Body of pancreas (tissue), 4 donors: ENCODE measurements around the gene LCE3D. TPM values are rescaled to one million over a fixed set of nuclear protein-coding genes. Genes with fewer than 3 reads are reported as not detected.

Source experiments
- ATAC-seq: fragments of 150-250 bp; one replicate; pipeline ENCODE4 v1.9.1; 2016
- DNase-seq, 4 donors: peaks; one replicate each; pipeline ENCODE4 v3.0.0-alpha.2; 2019
- H3K27ac ChIP-seq, 4 donors: fragments of 200-600 bp; sonication (generic); 1 replicate in 3 of 4; 2 replicates in 1 of 4; pipeline versions ENCODE4 v1.5.1 to v1.6.1; 2016 to 2019; ENCODE audit warnings: mild to moderate bottlenecking in 1 of 4, mixed read lengths in 1 of 4, moderate library complexity in 1 of 4
- H3K27me3 ChIP-seq, 2 donors: fragments of 200-600 bp; sonication (generic); one replicate each; pipeline ENCODE4 v1.6.0; 2016; ENCODE audit warnings: mild to moderate bottlenecking in 1 of 2
- H3K36me3 ChIP-seq, 2 donors: fragments of 200-600 bp; sonication (generic); replicated peaks in 1 of 2; 2 replicates each; pipeline ENCODE4 v1.5.1; 2016; ENCODE audit warnings: low read depth in 2 of 2; ENCODE audit not compliant: insufficient read depth in 1 of 2
- H3K4me1 ChIP-seq: fragments of 200-600 bp; sonication (generic); one replicate; pipeline ENCODE4 v1.6.0; 2016
- H3K4me3 ChIP-seq, 2 donors: fragments of 200-600 bp; sonication (generic); 1 replicate in 1 of 2; 2 replicates in 1 of 2; pipeline ENCODE4 v1.5.1; 2016 to 2019
- H3K9me3 ChIP-seq, 3 donors: fragments of 200-600 bp; sonication (generic); 1 replicate in 2 of 3; 2 replicates in 1 of 3; pipeline ENCODE4 v1.5.1; 2016
- POLR2A ChIP-seq, 3 donors: fragments of 450-650 bp; IDR thresholded peaks; one replicate each; pipeline ENCODE4 v1.6.1; 2016; ENCODE audit warnings: antibody characterized with exemption in 3 of 3, mild to moderate bottlenecking in 2 of 3
- WGBS, 2 donors: methylation state at CpG; one replicate each; pipeline ENCODE4 v1.1.5; 2017; 5-methylcytosine and 5-hydroxymethylcytosine counted together
- intact Hi-C: fragments of 100-400 bp; cut with DNase I; formaldehyde crosslinking; loops from one replicate; pipeline ENCODE4 v1.15.1; 2023
- total RNA-seq, 2 donors: library from RNA; depleted of rRNA; stranded (reverse); fragments of >200 nt; gene quantifications; one replicate each; pipeline ENCODE4 v1.1.0, GENCODE V29; 2016
- TF ChIP-seq, protein P1 (sequence below), 7 experiments: fragments of 450-650 bp in 4 of 7; fragments of 200-600 bp in 3 of 7; sonication (generic) in 3 of 7; IDR thresholded peaks; one replicate each; pipeline ENCODE4 v1.5.1; 2016 to 2019; ENCODE audit warnings: antibody characterized with exemption in 7 of 7

LCE3D gene
- total RNA-seq, 2 donors from 2014 or later: not detected

DNA sequence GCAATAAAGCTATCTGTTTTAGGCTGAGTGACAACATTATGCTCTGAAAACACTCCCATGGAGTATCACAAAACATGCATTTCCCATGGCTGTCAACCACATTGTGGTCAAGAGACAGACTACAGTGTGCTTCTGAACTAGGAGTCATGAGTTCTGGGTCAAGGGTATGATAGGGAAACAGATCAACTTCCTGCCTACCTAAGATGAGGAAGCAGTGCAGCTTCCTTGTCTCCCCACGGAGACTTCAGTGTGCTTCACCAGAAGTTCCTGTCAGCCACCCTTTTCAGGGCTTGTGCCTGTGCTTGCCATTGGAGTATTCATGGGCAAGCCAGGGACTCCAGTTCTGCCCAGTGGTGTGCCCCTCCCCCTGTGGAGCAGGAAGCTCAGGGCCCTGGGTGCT, 33.6 kb downstream of the LCE3D start:
- ATAC-seq (no peak), DNase-seq (no peak)
- TF ChIP-seq, protein P1, sequence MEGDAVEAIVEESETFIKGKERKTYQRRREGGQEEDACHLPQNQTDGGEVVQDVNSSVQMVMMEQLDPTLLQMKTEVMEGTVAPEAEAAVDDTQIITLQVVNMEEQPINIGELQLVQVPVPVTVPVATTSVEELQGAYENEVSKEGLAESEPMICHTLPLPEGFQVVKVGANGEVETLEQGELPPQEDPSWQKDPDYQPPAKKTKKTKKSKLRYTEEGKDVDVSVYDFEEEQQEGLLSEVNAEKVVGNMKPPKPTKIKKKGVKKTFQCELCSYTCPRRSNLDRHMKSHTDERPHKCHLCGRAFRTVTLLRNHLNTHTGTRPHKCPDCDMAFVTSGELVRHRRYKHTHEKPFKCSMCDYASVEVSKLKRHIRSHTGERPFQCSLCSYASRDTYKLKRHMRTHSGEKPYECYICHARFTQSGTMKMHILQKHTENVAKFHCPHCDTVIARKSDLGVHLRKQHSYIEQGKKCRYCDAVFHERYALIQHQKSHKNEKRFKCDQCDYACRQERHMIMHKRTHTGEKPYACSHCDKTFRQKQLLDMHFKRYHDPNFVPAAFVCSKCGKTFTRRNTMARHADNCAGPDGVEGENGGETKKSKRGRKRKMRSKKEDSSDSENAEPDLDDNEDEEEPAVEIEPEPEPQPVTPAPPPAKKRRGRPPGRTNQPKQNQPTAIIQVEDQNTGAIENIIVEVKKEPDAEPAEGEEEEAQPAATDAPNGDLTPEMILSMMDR (IDR thresholded peaks at IDR 0.05): no peak
- no peak for TF ChIP-seq POLR2A (IDR thresholded peaks at IDR 0.05)
- no peak overlapping the region for H3K27ac ChIP-seq
- no peak overlapping the region for H3K4me3 ChIP-seq
- 50% methylated on average over 1 of the region's 1 CpG for WGBS, 2 donors
- intact Hi-C loops: no loop called here
- no peaks in the 10 kb centered on the region for H3K9me3 ChIP-seq
- no peaks in the 10 kb centered on the region for H3K36me3 ChIP-seq
- H3K27me3 ChIP-seq: no peaks in the 10 kb centered on the region
- H3K4me1 ChIP-seq: no peaks in the 10 kb centered on the region

DNA sequence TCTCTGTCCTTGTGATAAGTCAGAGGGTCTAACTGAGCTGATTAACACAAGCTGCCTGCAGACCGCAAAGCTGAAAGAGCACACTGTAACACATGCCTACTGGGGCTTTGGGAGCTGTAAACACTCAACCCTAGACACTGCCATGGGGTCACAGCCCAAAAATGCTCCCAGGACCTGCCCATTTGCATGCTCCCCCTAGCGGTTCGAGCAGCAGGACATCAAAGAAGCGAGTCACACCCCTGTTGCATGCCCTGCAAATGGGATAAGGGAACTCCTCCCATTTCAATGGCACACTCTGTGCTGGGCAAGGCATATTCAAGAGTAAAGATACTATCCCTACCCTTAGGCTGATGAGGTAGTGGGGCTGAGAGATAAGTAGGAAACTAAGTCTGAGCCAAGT, 36.5 kb downstream of the LCE3D start:
- 28 to 40% methylated on average over 4 of the region's 4 CpGs for WGBS, 2 donors
- no peak for TF ChIP-seq POLR2A (IDR thresholded peaks at IDR 0.05)
- TF ChIP-seq, protein P1 (IDR thresholded peaks at IDR 0.05): no peak
- no peak overlapping the region for H3K27ac ChIP-seq
- no peak for ATAC-seq
- intact Hi-C loops: no loop called here
- no peaks in the 10 kb centered on the region for H3K27me3 ChIP-seq
- H3K9me3 ChIP-seq: no peaks in the 10 kb centered on the region
- H3K4me1 ChIP-seq: no peaks in the 10 kb centered on the region
- DNase-seq: no peak
- H3K36me3 ChIP-seq: no peaks in the 10 kb centered on the region
- H3K4me3 ChIP-seq: no peak overlapping the region

DNA sequence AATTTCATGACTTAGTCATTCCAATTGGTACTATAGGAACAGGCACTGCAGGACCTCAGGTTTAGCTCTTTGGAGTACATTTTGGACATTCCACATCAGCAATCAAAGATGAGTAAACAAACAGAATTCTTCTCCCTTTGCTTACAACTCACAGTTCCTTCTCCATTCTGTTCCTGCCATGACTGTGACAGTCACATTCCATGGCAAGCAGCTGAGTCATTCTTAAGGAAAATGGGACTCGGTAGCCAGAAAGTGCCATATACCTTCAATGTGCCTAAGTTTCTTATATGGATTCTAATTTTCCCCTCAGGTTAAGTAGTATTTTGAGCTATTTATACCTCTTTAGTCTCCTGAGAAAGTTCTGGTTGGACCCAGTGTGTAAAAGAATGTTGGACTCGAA, 40.4 kb downstream of the LCE3D start:
- no peak overlapping the region for H3K27ac ChIP-seq
- no peaks in the 10 kb centered on the region for H3K9me3 ChIP-seq
- H3K36me3 ChIP-seq: no peaks in the 10 kb centered on the region
- TF ChIP-seq, protein P1 (IDR thresholded peaks at IDR 0.05): no peak
- ATAC-seq: no peak
- no peak for DNase-seq
- H3K4me1 ChIP-seq: no peaks in the 10 kb centered on the region
- no peak overlapping the region for H3K4me3 ChIP-seq
- intact Hi-C loops: no loop called here
- H3K27me3 ChIP-seq: no peaks in the 10 kb centered on the region
- WGBS, 2 donors: 33 to 43% methylated on average over 2 of the region's 2 CpGs

DNA sequence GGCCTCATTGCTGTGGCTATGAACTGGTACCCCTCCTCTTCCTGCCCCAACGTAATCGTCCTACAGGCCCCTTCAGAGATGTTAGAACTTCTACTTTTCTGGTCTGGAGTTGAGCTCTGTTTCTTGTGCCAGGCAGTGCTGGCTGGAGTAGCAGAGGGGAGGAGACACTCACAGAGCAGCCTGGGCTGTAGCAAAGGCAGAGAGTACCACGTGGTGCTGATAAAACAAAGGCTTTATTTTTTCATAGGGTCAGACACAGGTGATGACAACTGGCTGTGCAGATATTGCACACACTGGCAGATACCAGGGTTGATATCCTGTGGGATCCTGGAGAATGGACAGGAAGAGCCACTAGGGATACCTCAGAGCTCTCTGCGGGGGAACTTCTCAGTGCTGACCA, 42.8 kb downstream of the LCE3D start:
- DNase-seq: no peak
- intact Hi-C loops: no loop called here
- Histone ChIP-seq H3K4me1 (no peaks in the 10 kb centered on the region), H3K9me3 (no peaks in the 10 kb centered on the region), H3K27me3 (no peaks in the 10 kb centered on the region), H3K27ac (no peak overlapping the region), H3K4me3 (no peak overlapping the region), H3K36me3 (no peaks in the 10 kb centered on the region)
- TF ChIP-seq POLR2A (IDR thresholded peaks at IDR 0.05): no peak
- 17 to 38% methylated on average over 4 of the region's 4 CpGs for WGBS, 2 donors
- no peak for ATAC-seq

DNA sequence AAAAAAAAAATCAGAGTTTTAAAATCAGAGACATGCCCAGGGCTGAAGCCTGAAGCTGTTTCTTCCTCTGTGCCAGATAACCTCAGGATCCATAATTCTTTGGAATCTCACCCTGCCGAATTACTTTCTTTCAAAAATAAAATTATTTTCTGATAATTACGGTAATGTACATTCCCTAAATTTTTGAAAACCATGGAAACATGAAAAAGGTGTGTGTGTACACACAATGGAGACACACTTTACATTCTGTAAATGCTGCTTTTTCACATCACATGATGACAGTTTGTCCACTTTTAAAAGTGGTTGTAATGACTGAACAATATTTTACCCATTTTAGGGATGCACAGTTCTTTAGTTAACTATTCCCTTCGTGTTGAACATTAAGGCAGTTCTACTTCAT, 44.5 kb downstream of the LCE3D start:
- TF ChIP-seq POLR2A (IDR thresholded peaks at IDR 0.05): no peak
- TF ChIP-seq, protein P1 (IDR thresholded peaks at IDR 0.05): no peak
- Histone ChIP-seq H3K36me3 (no peaks in the 10 kb centered on the region), H3K27ac (no peak overlapping the region), H3K9me3 (no peaks in the 10 kb centered on the region), H3K27me3 (no peaks in the 10 kb centered on the region), H3K4me1 (no peaks in the 10 kb centered on the region), H3K4me3 (no peak overlapping the region)
- no peak for ATAC-seq
- 40 to 53% methylated on average over 3 of the region's 3 CpGs for WGBS, 2 donors
- no peak for DNase-seq
- intact Hi-C loops: no loop called here
